ENCODE data around the gene SCN7A.

DNA sequence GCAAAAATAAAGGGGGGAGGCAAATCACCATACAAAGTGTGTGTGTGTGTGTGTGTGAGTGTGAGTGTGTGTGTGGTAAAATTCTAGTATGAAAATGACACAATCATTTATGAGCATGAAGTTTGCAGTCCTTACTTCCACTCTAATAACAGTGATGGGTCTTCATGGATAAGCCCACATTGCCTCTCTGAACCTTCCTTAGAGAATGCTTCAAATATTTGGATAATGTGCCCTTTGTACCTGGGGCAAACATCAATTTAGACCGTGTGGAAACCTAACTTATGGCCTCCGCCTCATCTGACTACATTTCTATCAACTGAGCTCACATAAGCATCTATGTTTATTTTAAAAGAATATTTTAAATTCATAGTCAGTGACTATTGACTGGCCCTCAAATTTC, 122.0 kb downstream of the SCN7A start:
- TF ChIP-seq, protein P1, sequence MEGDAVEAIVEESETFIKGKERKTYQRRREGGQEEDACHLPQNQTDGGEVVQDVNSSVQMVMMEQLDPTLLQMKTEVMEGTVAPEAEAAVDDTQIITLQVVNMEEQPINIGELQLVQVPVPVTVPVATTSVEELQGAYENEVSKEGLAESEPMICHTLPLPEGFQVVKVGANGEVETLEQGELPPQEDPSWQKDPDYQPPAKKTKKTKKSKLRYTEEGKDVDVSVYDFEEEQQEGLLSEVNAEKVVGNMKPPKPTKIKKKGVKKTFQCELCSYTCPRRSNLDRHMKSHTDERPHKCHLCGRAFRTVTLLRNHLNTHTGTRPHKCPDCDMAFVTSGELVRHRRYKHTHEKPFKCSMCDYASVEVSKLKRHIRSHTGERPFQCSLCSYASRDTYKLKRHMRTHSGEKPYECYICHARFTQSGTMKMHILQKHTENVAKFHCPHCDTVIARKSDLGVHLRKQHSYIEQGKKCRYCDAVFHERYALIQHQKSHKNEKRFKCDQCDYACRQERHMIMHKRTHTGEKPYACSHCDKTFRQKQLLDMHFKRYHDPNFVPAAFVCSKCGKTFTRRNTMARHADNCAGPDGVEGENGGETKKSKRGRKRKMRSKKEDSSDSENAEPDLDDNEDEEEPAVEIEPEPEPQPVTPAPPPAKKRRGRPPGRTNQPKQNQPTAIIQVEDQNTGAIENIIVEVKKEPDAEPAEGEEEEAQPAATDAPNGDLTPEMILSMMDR (IDR thresholded peaks at IDR 0.05; ENCODE audit: insufficient read depth, low read length, poor library complexity, severe bottlenecking): no peak
- TF ChIP-seq EZH2phosphoT487 (conservative IDR thresholded peaks at IDR 0.05; ENCODE audit: low read length): no peak
